ENCODE results near the gene TLE4. TPM values are rescaled to one million over a fixed set of nuclear protein-coding genes. Genes with fewer than 3 reads are reported as not detected.

The TLE4 gene
- total RNA-seq, 1 donor from 2014 or later: 62.6 TPM

- intact Hi-C loops (cut with micrococcal nuclease): loop anchor here (5.0 kb wide), 3 partner anchors 585 to 970 kb away; no protein-coding TSS in a partner anchor
- H3K4me1 Mint-ChIP-seq: peaks cover 43% of the 10 kb centered on the region
- no peaks in the 10 kb centered on the region for H3K9me3 Mint-ChIP-seq
- no peaks in the 10 kb centered on the region for H3K27me3 Mint-ChIP-seq
- TF ChIP-seq CTCF (IDR thresholded peaks at IDR 0.05): no peak
- DNase-seq (no peak), ATAC-seq (ENCODE audit: low read depth) (peak; percentile 1)
- peaks cover 14% of the 10 kb centered on the region for H3K36me3 Mint-ChIP-seq (ENCODE audit: low read depth)
- CTCF ChIA-PET: interaction anchor here (1.1 kb wide), 1 partner anchor 142 kb away, joined by 3 read pairs; no protein-coding TSS in a partner anchor
- no peak overlapping the region for H3K27ac Mint-ChIP-seq
- POLR2A ChIA-PET: interaction anchor here (0.6 to 2.5 kb wide), 31 partner anchors 8 to 1275 kb away, joined by 3 to 32 read pairs (median 4); partner anchors contain the start of gene PSAT1
- no peak overlapping the region for H3K4me3 Mint-ChIP-seq
Observed at GRCh38 chr9:79572032-79572607, 355 bp downstream of the TLE4 start.

GRCh38 chr9:79572608-79573411, 1.0 kb downstream of the TLE4 start:
- H3K27me3 Mint-ChIP-seq: no peaks in the 10 kb centered on the region
- peak overlapping the region; percentile 88 for H3K27ac Mint-ChIP-seq
- H3K36me3 Mint-ChIP-seq (ENCODE audit: low read depth): peaks cover 16% of the 10 kb centered on the region
- ATAC-seq (ENCODE audit: low read depth) (peak; percentile 1), DNase-seq (peak; percentile 67)
- H3K4me1 Mint-ChIP-seq: peaks cover 50% of the 10 kb centered on the region
- intact Hi-C loops (cut with micrococcal nuclease): loop anchor here (5.0 kb wide), 3 partner anchors 584 to 971 kb away; no protein-coding TSS in a partner anchor
- H3K4me3 Mint-ChIP-seq: peak overlapping the region; percentile 90
- H3K9me3 Mint-ChIP-seq: no peaks in the 10 kb centered on the region
- ChIA-PET POLR2A (interaction anchor here (0.6 to 2.5 kb wide), 17 partner anchors 11 to 1275 kb away, joined by 3 to 32 read pairs (median 11); partner anchors contain the start of gene PSAT1), CTCF (interaction anchor here (0.7 kb wide), 1 partner anchor 19 kb away, joined by 3 read pairs; no protein-coding TSS in a partner anchor)
- TF ChIP-seq CTCF (IDR thresholded peaks at IDR 0.05): no peak

GRCh38 chr9:79573412-79573923, 1.7 kb downstream of the TLE4 start:
- intact Hi-C loops (cut with micrococcal nuclease): loop anchor here (5.0 kb wide), 3 partner anchors 584 to 971 kb away; no protein-coding TSS in a partner anchor
- H3K27me3 Mint-ChIP-seq: no peaks in the 10 kb centered on the region
- H3K4me3 Mint-ChIP-seq: peak overlapping the region; percentile 90
- TF ChIP-seq CTCF (IDR thresholded peaks at IDR 0.05): no peak
- no peak for DNase-seq
- H3K36me3 Mint-ChIP-seq (ENCODE audit: low read depth): peaks cover 16% of the 10 kb centered on the region
- ChIA-PET CTCF (interaction anchor here (0.7 kb wide), 1 partner anchor 19 kb away, joined by 3 read pairs; no protein-coding TSS in a partner anchor), POLR2A (interaction anchor here (0.6 to 1.1 kb wide), 3 partner anchors 12 to 1276 kb away, joined by 3 read pairs; no protein-coding TSS in a partner anchor)
- peaks cover 52% of the 10 kb centered on the region for H3K4me1 Mint-ChIP-seq
- H3K27ac Mint-ChIP-seq: peak overlapping the region; percentile 88
- H3K9me3 Mint-ChIP-seq: no peaks in the 10 kb centered on the region
- no peak for ATAC-seq (ENCODE audit: low read depth)

GRCh38 chr9:79574136-79574535, 2.4 kb downstream of the TLE4 start:
- peak overlapping the region; percentile 90 for H3K4me3 Mint-ChIP-seq
- H3K9me3 Mint-ChIP-seq: no peaks in the 10 kb centered on the region
- TF ChIP-seq CTCF (IDR thresholded peaks at IDR 0.05): no peak
- DNase-seq (no peak), ATAC-seq (ENCODE audit: low read depth) (no peak)
- H3K36me3 Mint-ChIP-seq (ENCODE audit: low read depth): peaks cover 18% of the 10 kb centered on the region
- peak overlapping the region; percentile 88 for H3K27ac Mint-ChIP-seq
- intact Hi-C loops (cut with micrococcal nuclease): loop anchor here (1.0 to 5.0 kb wide), 4 partner anchors 8 to 972 kb away; no protein-coding TSS in a partner anchor
- peaks cover 53% of the 10 kb centered on the region for H3K4me1 Mint-ChIP-seq
- no peaks in the 10 kb centered on the region for H3K27me3 Mint-ChIP-seq
- CTCF ChIA-PET: no interaction called here
- POLR2A ChIA-PET: interaction anchor here (0.6 to 1.1 kb wide), 3 partner anchors 13 to 1277 kb away, joined by 3 read pairs; no protein-coding TSS in a partner anchor

Measured in activated B cell treated with CpG ODN at 0.5 μM for 24 hours (primary cell).